Vagina (tissue), 2 donors: ENCODE data around the gene NUDCD2. TPM values are rescaled to one million over a fixed set of nuclear protein-coding genes. Genes with fewer than 3 reads are reported as not detected.

ENCODE experiments used
- DNase-seq, 2 donors: peaks; one replicate each; pipeline ENCODE4 v3.0.0-alpha.2; 2017; ENCODE audit errors: extremely low spot score in 2 of 2
- H3K27ac ChIP-seq: fragments of 200-600 bp; sonication (generic); one replicate; pipeline ENCODE4 v1.5.1; 2019
- H3K27me3 ChIP-seq: fragments of 200-600 bp; sonication (generic); one replicate; pipeline ENCODE4 v1.5.1; 2019
- H3K36me3 ChIP-seq, 2 donors: fragments of 200-600 bp; sonication (generic); one replicate each; pipeline ENCODE4 v1.5.1; 2017 to 2019
- H3K4me1 ChIP-seq: fragments of 200-600 bp; sonication (generic); one replicate; pipeline ENCODE4 v1.5.1; 2019
- H3K4me3 ChIP-seq, 2 donors: fragments of 200-600 bp; sonication (generic); 1 replicate in 1 of 2; 2 replicates in 1 of 2; pipeline ENCODE4 v1.5.1; 2016 to 2019
- H3K9me3 ChIP-seq: fragments of 200-600 bp; sonication (generic); one replicate; pipeline ENCODE4 v1.5.1; 2019
- CTCF ChIP-seq, 3 experiments: fragments of 450-650 bp in 2 of 3; fragments of 200-600 bp in 1 of 3; sonication (generic) in 1 of 3; IDR thresholded peaks; one replicate each; pipeline ENCODE4 v1.5.1; 2017 to 2019; ENCODE audit warnings: antibody characterized with exemption in 3 of 3, mild to moderate bottlenecking in 2 of 3, moderate library complexity in 2 of 3
- POLR2A ChIP-seq, 2 donors: fragments of 450-650 bp; IDR thresholded peaks; one replicate each; pipeline ENCODE4 v1.6.1; 2017; ENCODE audit warnings: antibody characterized with exemption in 2 of 2, mild to moderate bottlenecking in 2 of 2, moderate library complexity in 2 of 2
- POLR2AphosphoS5 ChIP-seq, 2 donors: sonication (generic); formaldehyde crosslinking; IDR thresholded peaks; one replicate each; pipeline ENCODE4 v1.9.0; 2017; ENCODE audit warnings: antibody characterized with exemption in 2 of 2, mild to moderate bottlenecking in 2 of 2, low read depth in 1 of 2; ENCODE audit not compliant: insufficient read depth in 1 of 2
- intact Hi-C: fragments of 100-400 bp; cut with DNase I; formaldehyde crosslinking; loops from one replicate; pipeline ENCODE4 v1.15.1; 2023
- total RNA-seq: library from RNA; depleted of rRNA; stranded (reverse); fragments of >200 nt; gene quantifications from one replicate; pipeline ENCODE4 v1.2.3, GENCODE V29; 2016

NUDCD2 gene
- total RNA-seq, 1 donor from 2014 or later, result 4.4 TPM

GRCh38 chr5:163506095-163506457, 46.2 kb upstream of the NUDCD2 start:
- H3K4me1 ChIP-seq, result peaks cover 55% of the 10 kb centered on the region
- intact Hi-C loops, result loop anchor here (10.0 kb wide), 1 partner anchor 51 kb away; no protein-coding TSS in a partner anchor

GRCh38 chr5:163505368-163506094, 45.6 kb upstream of the NUDCD2 start, which contains the start of gene MAT2B:
TSS of gene MAT2B (plus strand) at chr5:163505619. CDS start at chr5:163505687, 68 bp downstream.
- intact Hi-C loops, result loop anchor here (10.0 kb wide), 1 partner anchor 51 kb away; no protein-coding TSS in a partner anchor
- Histone ChIP-seq H3K9me3 (no peaks in the 10 kb centered on the region), H3K4me1 (peaks cover 54% of the 10 kb centered on the region), H3K4me3 (peak within 1 kb of the TSS; percentile 71 to 89), H3K27me3 (no peaks in the 10 kb centered on the region), H3K36me3 (no peaks in the 10 kb centered on the region), H3K27ac (peak within 1 kb of the TSS; percentile 98)
- TF ChIP-seq POLR2AphosphoS5 (IDR thresholded peaks at IDR 0.05; ENCODE audit: insufficient read depth in 1 of 2, low read depth in 1 of 2) (peak; percentile 85 to 98), POLR2A (IDR thresholded peaks at IDR 0.05) (peak in 1 of 2 donors; percentile 86), CTCF (IDR thresholded peaks at IDR 0.05) (peak; percentile 0 to 61 (median 27))
- peak in 1 of 2 donors; percentile 96 for DNase-seq

More at GRCh38 chr5:163506095-163506457, 46.2 kb upstream of the NUDCD2 start:
- Histone ChIP-seq H3K27me3 (no peaks in the 10 kb centered on the region), H3K9me3 (no peaks in the 10 kb centered on the region), H3K36me3 (no peaks in the 10 kb centered on the region), H3K4me3 (peak overlapping the region; percentile 71 to 89), H3K27ac (peak overlapping the region; percentile 98)
- TF ChIP-seq CTCF (IDR thresholded peaks at IDR 0.05), result no peak
- no peak for TF ChIP-seq POLR2A (IDR thresholded peaks at IDR 0.05)
- no peak for TF ChIP-seq POLR2AphosphoS5 (IDR thresholded peaks at IDR 0.05; ENCODE audit: insufficient read depth in 1 of 2, low read depth in 1 of 2)
- DNase-seq, result no peak

GRCh38 chr5:163505049-163505367, 45.1 kb upstream of the NUDCD2 start:
- no peak for TF ChIP-seq CTCF (IDR thresholded peaks at IDR 0.05)
- no peak for TF ChIP-seq POLR2AphosphoS5 (IDR thresholded peaks at IDR 0.05; ENCODE audit: insufficient read depth in 1 of 2, low read depth in 1 of 2)
- no peak for TF ChIP-seq POLR2A (IDR thresholded peaks at IDR 0.05)
- intact Hi-C loops, result loop anchor here (10.0 kb wide), 1 partner anchor 50 kb away; no protein-coding TSS in a partner anchor
- Histone ChIP-seq H3K4me3 (peak overlapping the region; percentile 71 to 89), H3K27ac (peak overlapping the region; percentile 98), H3K9me3 (no peaks in the 10 kb centered on the region), H3K27me3 (no peaks in the 10 kb centered on the region), H3K4me1 (peaks cover 49% of the 10 kb centered on the region), H3K36me3 (no peaks in the 10 kb centered on the region)
- no peak for DNase-seq

GRCh38 chr5:163504079-163504931, 44.4 kb upstream of the NUDCD2 start:
- Histone ChIP-seq H3K4me3 (peak overlapping the region; percentile 71 to 89), H3K36me3 (no peaks in the 10 kb centered on the region), H3K27me3 (no peaks in the 10 kb centered on the region), H3K27ac (peak overlapping the region; percentile 98), H3K9me3 (no peaks in the 10 kb centered on the region), H3K4me1 (peaks cover 42% of the 10 kb centered on the region)
- DNase-seq, result no peak
- intact Hi-C loops, result loop anchor here (10.0 kb wide), 1 partner anchor 50 kb away; no protein-coding TSS in a partner anchor
- no peak for TF ChIP-seq POLR2A (IDR thresholded peaks at IDR 0.05)
- no peak for TF ChIP-seq CTCF (IDR thresholded peaks at IDR 0.05)
- TF ChIP-seq POLR2AphosphoS5 (IDR thresholded peaks at IDR 0.05; ENCODE audit: insufficient read depth in 1 of 2, low read depth in 1 of 2), result no peak
